ENCODE measurements around the gene SAMSN1.

DNA sequence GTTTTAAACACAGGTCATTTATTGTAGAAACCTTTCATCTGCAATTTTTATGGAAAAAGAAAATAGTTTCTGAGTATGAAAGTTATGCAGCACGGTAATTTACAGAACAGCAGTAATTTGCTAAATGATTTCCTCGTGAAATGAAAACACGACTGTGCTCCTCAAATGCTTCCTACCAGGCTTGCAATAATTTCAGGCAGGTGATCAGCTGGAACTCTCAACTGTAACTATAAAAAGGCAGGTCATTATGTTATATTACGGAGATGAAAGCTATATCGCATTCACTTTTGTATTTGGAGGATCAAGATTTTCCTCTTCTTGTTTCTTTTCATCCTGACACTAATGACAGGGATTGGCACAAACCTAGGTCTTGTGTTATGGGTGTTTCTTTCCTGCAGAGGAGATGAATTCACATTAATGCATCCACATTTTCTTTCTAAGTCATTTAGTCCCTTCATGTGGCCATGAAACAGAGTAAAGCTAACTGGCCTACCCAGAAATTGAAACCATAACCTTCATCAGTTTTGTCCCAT, 57.4 kb downstream of the SAMSN1 start:
- TF ChIP-seq, protein P1, sequence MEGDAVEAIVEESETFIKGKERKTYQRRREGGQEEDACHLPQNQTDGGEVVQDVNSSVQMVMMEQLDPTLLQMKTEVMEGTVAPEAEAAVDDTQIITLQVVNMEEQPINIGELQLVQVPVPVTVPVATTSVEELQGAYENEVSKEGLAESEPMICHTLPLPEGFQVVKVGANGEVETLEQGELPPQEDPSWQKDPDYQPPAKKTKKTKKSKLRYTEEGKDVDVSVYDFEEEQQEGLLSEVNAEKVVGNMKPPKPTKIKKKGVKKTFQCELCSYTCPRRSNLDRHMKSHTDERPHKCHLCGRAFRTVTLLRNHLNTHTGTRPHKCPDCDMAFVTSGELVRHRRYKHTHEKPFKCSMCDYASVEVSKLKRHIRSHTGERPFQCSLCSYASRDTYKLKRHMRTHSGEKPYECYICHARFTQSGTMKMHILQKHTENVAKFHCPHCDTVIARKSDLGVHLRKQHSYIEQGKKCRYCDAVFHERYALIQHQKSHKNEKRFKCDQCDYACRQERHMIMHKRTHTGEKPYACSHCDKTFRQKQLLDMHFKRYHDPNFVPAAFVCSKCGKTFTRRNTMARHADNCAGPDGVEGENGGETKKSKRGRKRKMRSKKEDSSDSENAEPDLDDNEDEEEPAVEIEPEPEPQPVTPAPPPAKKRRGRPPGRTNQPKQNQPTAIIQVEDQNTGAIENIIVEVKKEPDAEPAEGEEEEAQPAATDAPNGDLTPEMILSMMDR (IDR thresholded peaks at IDR 0.05), result no peak
- TF ChIP-seq POLR2A (IDR thresholded peaks at IDR 0.05; ENCODE audit: low read depth) (no peak), POLR2AphosphoS5 (IDR thresholded peaks at IDR 0.05) (no peak), EP300 (IDR thresholded peaks at IDR 0.05) (no peak)
